Lower lobe of right lung (tissue), 2 donors: Measurements from ENCODE around the gene UCP2. TPM values are rescaled to one million over a fixed set of nuclear protein-coding genes. Genes with fewer than 3 reads are reported as not detected.
A peak's percentile ranks its signal among the peaks of the same experiment; 100 is the strongest.

ENCODE experiments used
- ATAC-seq, 2 donors: fragments of 200-7000 bp; cut with Tn5 transposase; one replicate each; pipeline ENCODE4 v1.9.1; 2020 to 2022; ENCODE audit warnings: mild to moderate bottlenecking in 2 of 2, moderate library complexity in 2 of 2
- DNase-seq: peaks from one replicate; pipeline ENCODE4 v3.0.0-alpha.2; 2020
- H3K27ac ChIP-seq: fragments of 200-600 bp; one replicate; pipeline ENCODE4 v1.8.0; 2022
- H3K27me3 ChIP-seq: fragments of 200-600 bp; one replicate; pipeline ENCODE4 v1.8.0; 2022; ENCODE audit warnings: low read depth
- H3K36me3 ChIP-seq: fragments of 200-600 bp; one replicate; pipeline ENCODE4 v1.8.0; 2022; ENCODE audit warnings: mild to moderate bottlenecking
- H3K4me1 ChIP-seq: fragments of 200-600 bp; one replicate; pipeline ENCODE4 v1.8.0; 2022
- H3K4me3 ChIP-seq: fragments of 200-600 bp; one replicate; pipeline ENCODE4 v1.8.0; 2022; ENCODE audit warnings: mild to moderate bottlenecking
- H3K9me3 ChIP-seq: fragments of 200-600 bp; one replicate; pipeline ENCODE4 v1.8.0; 2022
- CTCF ChIP-seq: fragments of 200-600 bp; IDR thresholded peaks from one replicate; pipeline ENCODE4 v1.8.0; 2022; ENCODE audit warnings: antibody characterized with exemption, mild to moderate bottlenecking
- intact Hi-C: fragments of 100-400 bp; cut with DNase I; formaldehyde crosslinking; loops from one replicate; pipeline ENCODE4 v1.11.0; 2022
- total RNA-seq: library from RNA; stranded (reverse); fragmentation: NEBNext Ultra II Directional; extraction: Animal tissue kit (Norgen Biotek cat#: 25700); gene quantifications from one replicate; pipeline ENCODE4 v1.2.1, GENCODE V29; 2021
- donor health status: DM: no; HTN: yes; CAD: no; lungs with severe emphysema.

Gene UCP2
- total RNA-seq, 1 donor from 2014 or later = 83.5 TPM

- intact Hi-C loops = no loop called here
- TF ChIP-seq CTCF = no peak
- Histone ChIP-seq H3K9me3 (no peaks in the 10 kb centered on the region), H3K4me3 (peak overlapping the region; percentile 78), H3K27ac (peak overlapping the region; percentile 93), H3K36me3 (peaks cover 9% of the 10 kb centered on the region), H3K27me3 (no peaks in the 10 kb centered on the region), H3K4me1 (peaks cover 40% of the 10 kb centered on the region)
- no peak for ATAC-seq
- DNase-seq = no peak
Observed at GRCh38 chr11:73983741-73984538, 1.3 kb upstream of the UCP2 start.

- intact Hi-C loops = no loop called here
- DNase-seq = peak; percentile 98
- no peak for TF ChIP-seq CTCF
- Histone ChIP-seq H3K9me3 (no peaks in the 10 kb centered on the region), H3K36me3 (peaks cover 16% of the 10 kb centered on the region), H3K27ac (peak overlapping the region; percentile 93), H3K4me1 (peaks cover 48% of the 10 kb centered on the region), H3K4me3 (peak overlapping the region; percentile 78), H3K27me3 (no peaks in the 10 kb centered on the region)
- ATAC-seq = peak; percentile 95
Observed at GRCh38 chr11:73982990-73983740, 522 bp upstream of the UCP2 start.

GRCh38 chr11:73981051-73981805 lies 1.4 kb downstream of the UCP2 start:
- intact Hi-C loops = no loop called here
- Histone ChIP-seq H3K27me3 (no peaks in the 10 kb centered on the region), H3K4me1 (peaks cover 54% of the 10 kb centered on the region), H3K9me3 (no peaks in the 10 kb centered on the region), H3K27ac (peak overlapping the region; percentile 93), H3K4me3 (peak overlapping the region; percentile 78), H3K36me3 (peaks cover 36% of the 10 kb centered on the region)
- ATAC-seq (no peak), DNase-seq (no peak)
- TF ChIP-seq CTCF = no peak

- peak; percentile 77 for DNase-seq
- Histone ChIP-seq H3K4me1 (peaks cover 54% of the 10 kb centered on the region), H3K36me3 (peaks cover 45% of the 10 kb centered on the region), H3K9me3 (no peaks in the 10 kb centered on the region), H3K27ac (peak overlapping the region; percentile 93), H3K27me3 (no peaks in the 10 kb centered on the region), H3K4me3 (peak overlapping the region; percentile 78)
- TF ChIP-seq CTCF = no peak
- intact Hi-C loops = no loop called here
- ATAC-seq = peak in 1 of 2 donors; percentile 29
Observed at GRCh38 chr11:73980001-73980961, 2.4 kb downstream of the UCP2 start.
